ENCODE results near the gene KCNIP4. TPM values are rescaled to one million over a fixed set of nuclear protein-coding genes. Genes with fewer than 3 reads are reported as not detected.

KCNIP4 gene
- polyA plus RNA-seq, 1 donor (not counting 4 experiments of a cell fraction or from before 2014, with no cell fraction given): 0.07 TPM

DNA sequence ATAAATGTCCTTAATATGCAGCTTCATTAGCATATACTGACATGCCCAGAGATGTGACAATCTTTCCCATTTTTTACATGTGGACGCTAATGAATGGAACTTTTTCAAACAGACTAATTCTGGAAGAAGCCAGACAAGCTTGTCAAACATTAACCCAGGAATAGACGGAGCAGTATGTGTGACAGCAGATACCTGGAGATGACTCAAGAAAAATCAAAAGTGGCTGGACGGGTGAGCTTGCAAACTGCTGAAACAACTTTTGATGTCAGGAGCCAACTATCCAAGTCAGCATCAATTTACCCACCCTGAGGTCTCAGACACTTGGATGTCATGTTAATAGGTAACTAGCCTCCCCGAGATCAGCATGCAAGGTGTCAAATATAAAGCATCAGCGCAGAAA is 1065.3 kb downstream of the KCNIP4 start:
- dilution Hi-C loops (cut with MboI; ENCODE audit: extremely low pct_ligation_motif_present, low sequenced_read_pairs): no loop called here
- DNase-seq (ENCODE audit: low read depth, low spot score) (no peak), FAIRE-seq (no peak)
- no peak overlapping the region for H3K27ac ChIP-seq (ENCODE audit: control insufficient read depth, insufficient read depth, low read length)
- no peaks in the 10 kb centered on the region for H4K20me1 ChIP-seq (ENCODE audit: control insufficient read depth, extremely low read depth, insufficient read depth, low read length)
- no peaks in the 10 kb centered on the region for H3K79me2 ChIP-seq (ENCODE audit: control insufficient read depth, insufficient read depth, low read length)
- no peak overlapping the region for H3K4me2 ChIP-seq (ENCODE audit: control insufficient read depth, extremely low read depth, insufficient read depth, low read depth, low read length)
- no peaks in the 10 kb centered on the region for H3K4me1 ChIP-seq (ENCODE audit: control insufficient read depth, extremely low read depth, insufficient read depth, low read length)
- H3K4me3 ChIP-seq (ENCODE audit: control insufficient read depth in 2 of 3, extremely low read depth in 1 of 3, insufficient read depth in 2 of 3, low read depth in 1 of 3, low read length in 3 of 3): no peak overlapping the region
- TF ChIP-seq EZH2 (IDR thresholded peaks at IDR 0.05; ENCODE audit: low read length): no peak
- TF ChIP-seq, protein P1, sequence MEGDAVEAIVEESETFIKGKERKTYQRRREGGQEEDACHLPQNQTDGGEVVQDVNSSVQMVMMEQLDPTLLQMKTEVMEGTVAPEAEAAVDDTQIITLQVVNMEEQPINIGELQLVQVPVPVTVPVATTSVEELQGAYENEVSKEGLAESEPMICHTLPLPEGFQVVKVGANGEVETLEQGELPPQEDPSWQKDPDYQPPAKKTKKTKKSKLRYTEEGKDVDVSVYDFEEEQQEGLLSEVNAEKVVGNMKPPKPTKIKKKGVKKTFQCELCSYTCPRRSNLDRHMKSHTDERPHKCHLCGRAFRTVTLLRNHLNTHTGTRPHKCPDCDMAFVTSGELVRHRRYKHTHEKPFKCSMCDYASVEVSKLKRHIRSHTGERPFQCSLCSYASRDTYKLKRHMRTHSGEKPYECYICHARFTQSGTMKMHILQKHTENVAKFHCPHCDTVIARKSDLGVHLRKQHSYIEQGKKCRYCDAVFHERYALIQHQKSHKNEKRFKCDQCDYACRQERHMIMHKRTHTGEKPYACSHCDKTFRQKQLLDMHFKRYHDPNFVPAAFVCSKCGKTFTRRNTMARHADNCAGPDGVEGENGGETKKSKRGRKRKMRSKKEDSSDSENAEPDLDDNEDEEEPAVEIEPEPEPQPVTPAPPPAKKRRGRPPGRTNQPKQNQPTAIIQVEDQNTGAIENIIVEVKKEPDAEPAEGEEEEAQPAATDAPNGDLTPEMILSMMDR (optimal IDR thresholded peaks at IDR 0.05 in 1 of 3, IDR thresholded peaks at IDR 0.05 in 1 of 3, conservative IDR thresholded peaks at IDR 0.05 in 1 of 3; ENCODE audit: extremely low read depth in 1 of 3, insufficient read depth in 2 of 3, low read length in 3 of 3): no peak
- H2AFZ ChIP-seq (ENCODE audit: control insufficient read depth, low read length): no peak overlapping the region
- H3K9me3 ChIP-seq (ENCODE audit: control insufficient read depth, low read depth, low read length): no peaks in the 10 kb centered on the region
- no peak overlapping the region for H3K9ac ChIP-seq (ENCODE audit: control insufficient read depth, extremely low read depth, insufficient read depth, low read length)
- no peaks in the 10 kb centered on the region for H3K36me3 ChIP-seq (ENCODE audit: control insufficient read depth in 2 of 2, extremely low read depth in 1 of 2, insufficient read depth in 2 of 2, low read length in 2 of 2)
- no peaks in the 10 kb centered on the region for H3K27me3 ChIP-seq (ENCODE audit: control insufficient read depth, extremely low read depth, insufficient read depth, low read length)
- H3K9me1 ChIP-seq (ENCODE audit: control insufficient read depth, extremely low read depth, insufficient read depth, low read length): no peaks in the 10 kb centered on the region

DNA sequence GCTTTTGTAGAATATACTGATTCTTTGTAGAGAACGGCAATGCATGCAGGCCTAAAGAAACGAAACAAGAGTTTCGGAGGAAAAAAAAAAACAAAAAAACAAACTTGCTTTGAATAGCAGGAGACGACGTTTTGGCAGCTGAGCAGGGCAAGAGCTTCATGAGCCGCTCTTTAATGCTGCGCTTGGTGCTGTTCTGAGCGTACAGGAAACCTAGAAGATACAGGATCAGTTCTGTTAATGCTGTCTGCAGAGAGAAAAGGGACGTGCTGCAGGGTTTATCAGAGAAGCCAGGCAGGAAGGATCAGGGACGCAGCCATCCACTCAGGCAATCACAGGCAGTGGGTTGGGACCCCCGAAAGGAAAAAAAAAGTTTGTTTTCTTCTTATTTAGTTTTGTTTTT is 1066.1 kb downstream of the KCNIP4 start:
- H3K4me3 ChIP-seq (ENCODE audit: control insufficient read depth in 2 of 3, extremely low read depth in 1 of 3, insufficient read depth in 2 of 3, low read depth in 1 of 3, low read length in 3 of 3): no peak overlapping the region
- H3K27me3 ChIP-seq (ENCODE audit: control insufficient read depth, extremely low read depth, insufficient read depth, low read length): no peaks in the 10 kb centered on the region
- H3K79me2 ChIP-seq (ENCODE audit: control insufficient read depth, insufficient read depth, low read length): no peaks in the 10 kb centered on the region
- no peak for FAIRE-seq
- H3K36me3 ChIP-seq (ENCODE audit: control insufficient read depth in 2 of 2, extremely low read depth in 1 of 2, insufficient read depth in 2 of 2, low read length in 2 of 2): no peaks in the 10 kb centered on the region
- H3K4me2 ChIP-seq (ENCODE audit: control insufficient read depth, extremely low read depth, insufficient read depth, low read depth, low read length): no peak overlapping the region
- H4K20me1 ChIP-seq (ENCODE audit: control insufficient read depth, extremely low read depth, insufficient read depth, low read length): no peaks in the 10 kb centered on the region
- no peak overlapping the region for H3K9ac ChIP-seq (ENCODE audit: control insufficient read depth, extremely low read depth, insufficient read depth, low read length)
- no peak overlapping the region for H2AFZ ChIP-seq (ENCODE audit: control insufficient read depth, low read length)
- H3K27ac ChIP-seq (ENCODE audit: control insufficient read depth, insufficient read depth, low read length): no peak overlapping the region
- H3K9me3 ChIP-seq (ENCODE audit: control insufficient read depth, low read depth, low read length): no peaks in the 10 kb centered on the region
- H3K9me1 ChIP-seq (ENCODE audit: control insufficient read depth, extremely low read depth, insufficient read depth, low read length): no peaks in the 10 kb centered on the region
- no peaks in the 10 kb centered on the region for H3K4me1 ChIP-seq (ENCODE audit: control insufficient read depth, extremely low read depth, insufficient read depth, low read length)
- dilution Hi-C loops (cut with MboI; ENCODE audit: extremely low pct_ligation_motif_present, low sequenced_read_pairs): no loop called here
- TF ChIP-seq, protein P1 (optimal IDR thresholded peaks at IDR 0.05 in 1 of 3, IDR thresholded peaks at IDR 0.05 in 1 of 3, conservative IDR thresholded peaks at IDR 0.05 in 1 of 3; ENCODE audit: extremely low read depth in 1 of 3, insufficient read depth in 2 of 3, low read length in 3 of 3): no peak
- TF ChIP-seq EZH2 (IDR thresholded peaks at IDR 0.05; ENCODE audit: low read length): no peak
- DNase-seq (ENCODE audit: low read depth, low spot score): no peak

All from keratinocyte (primary cell).